Hepatic stellate cell (primary cell): Measurements from ENCODE around the gene BAZ1B.
"Not testable (repeated sequence)": the region's sequence is repeated elsewhere in the genome, so short reads cannot be mapped to it uniquely, and the experiment has no call there.

Experiments used
- DNase-seq: peaks from one replicate; pipeline ENCODE4 v3.0.0; 2011; ENCODE audit warnings: low spot score

BAZ1B gene, protein sequence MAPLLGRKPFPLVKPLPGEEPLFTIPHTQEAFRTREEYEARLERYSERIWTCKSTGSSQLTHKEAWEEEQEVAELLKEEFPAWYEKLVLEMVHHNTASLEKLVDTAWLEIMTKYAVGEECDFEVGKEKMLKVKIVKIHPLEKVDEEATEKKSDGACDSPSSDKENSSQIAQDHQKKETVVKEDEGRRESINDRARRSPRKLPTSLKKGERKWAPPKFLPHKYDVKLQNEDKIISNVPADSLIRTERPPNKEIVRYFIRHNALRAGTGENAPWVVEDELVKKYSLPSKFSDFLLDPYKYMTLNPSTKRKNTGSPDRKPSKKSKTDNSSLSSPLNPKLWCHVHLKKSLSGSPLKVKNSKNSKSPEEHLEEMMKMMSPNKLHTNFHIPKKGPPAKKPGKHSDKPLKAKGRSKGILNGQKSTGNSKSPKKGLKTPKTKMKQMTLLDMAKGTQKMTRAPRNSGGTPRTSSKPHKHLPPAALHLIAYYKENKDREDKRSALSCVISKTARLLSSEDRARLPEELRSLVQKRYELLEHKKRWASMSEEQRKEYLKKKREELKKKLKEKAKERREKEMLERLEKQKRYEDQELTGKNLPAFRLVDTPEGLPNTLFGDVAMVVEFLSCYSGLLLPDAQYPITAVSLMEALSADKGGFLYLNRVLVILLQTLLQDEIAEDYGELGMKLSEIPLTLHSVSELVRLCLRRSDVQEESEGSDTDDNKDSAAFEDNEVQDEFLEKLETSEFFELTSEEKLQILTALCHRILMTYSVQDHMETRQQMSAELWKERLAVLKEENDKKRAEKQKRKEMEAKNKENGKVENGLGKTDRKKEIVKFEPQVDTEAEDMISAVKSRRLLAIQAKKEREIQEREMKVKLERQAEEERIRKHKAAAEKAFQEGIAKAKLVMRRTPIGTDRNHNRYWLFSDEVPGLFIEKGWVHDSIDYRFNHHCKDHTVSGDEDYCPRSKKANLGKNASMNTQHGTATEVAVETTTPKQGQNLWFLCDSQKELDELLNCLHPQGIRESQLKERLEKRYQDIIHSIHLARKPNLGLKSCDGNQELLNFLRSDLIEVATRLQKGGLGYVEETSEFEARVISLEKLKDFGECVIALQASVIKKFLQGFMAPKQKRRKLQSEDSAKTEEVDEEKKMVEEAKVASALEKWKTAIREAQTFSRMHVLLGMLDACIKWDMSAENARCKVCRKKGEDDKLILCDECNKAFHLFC (N-terminal part only)

DNA sequence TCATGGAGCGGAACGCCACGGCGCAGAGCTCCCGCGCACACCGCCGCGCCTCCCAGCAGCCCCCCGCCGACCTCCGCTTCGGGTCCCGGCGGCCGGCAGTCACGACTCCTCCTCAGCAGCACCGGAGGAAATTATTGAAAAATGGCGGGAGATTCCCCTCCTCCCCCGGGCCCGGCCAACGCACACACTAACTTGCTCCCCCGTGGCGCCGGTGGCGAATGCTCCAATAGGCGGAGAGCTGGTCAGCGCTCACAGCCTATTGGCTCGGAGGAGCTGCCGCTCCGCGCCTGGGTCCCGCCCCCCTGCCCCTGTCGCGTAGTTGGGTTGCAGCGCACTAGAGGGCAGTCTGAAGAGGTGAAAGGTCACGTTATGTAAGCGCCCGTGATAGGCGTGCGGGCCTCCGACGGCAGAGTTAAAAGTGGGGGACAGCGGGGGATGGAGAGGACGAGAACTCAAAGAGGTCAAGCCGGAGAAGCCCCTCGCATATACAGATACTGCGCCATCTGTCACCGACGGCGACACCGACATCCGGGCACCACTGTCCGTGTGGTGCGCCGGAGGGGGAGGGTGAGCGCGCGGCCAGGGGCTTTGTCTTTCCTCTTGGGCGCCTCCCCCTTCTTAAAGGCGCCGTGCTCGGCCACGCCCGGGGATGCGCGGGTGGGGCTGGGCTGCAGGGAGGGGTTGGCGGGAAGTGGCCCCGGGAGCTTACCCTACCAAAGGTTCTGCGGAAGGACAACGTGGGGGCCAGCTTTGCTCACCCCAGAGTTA lies at the start of gene BAZ1B:
Gene BAZ1B, minus strand, starts transcription at position 189 of the 768 bp plus-strand sequence. CDS start 360 bp downstream, outside the sequence.
- peak; percentile 100 for DNase-seq

DNA sequence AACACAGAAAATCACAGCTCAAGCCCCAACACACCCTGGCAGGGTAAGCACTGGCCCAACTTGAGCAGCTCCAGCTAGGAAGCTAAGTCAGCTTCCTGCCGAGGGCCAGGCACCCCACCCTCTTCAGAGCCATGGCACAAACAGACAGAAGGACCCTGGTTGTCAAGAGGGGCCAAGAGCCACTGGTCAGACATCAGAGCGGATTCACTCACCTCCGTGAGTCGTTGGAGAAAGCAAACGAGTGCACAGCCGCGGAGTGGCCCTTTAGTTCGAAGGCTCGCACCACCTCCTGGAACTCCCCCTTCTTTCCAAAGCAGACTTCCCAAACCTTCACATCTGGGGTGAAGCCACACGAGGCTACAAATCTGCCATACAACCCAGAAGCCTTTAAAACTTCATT lies 48.9 kb upstream of the BAZ1B start:
- no peak for DNase-seq

DNA sequence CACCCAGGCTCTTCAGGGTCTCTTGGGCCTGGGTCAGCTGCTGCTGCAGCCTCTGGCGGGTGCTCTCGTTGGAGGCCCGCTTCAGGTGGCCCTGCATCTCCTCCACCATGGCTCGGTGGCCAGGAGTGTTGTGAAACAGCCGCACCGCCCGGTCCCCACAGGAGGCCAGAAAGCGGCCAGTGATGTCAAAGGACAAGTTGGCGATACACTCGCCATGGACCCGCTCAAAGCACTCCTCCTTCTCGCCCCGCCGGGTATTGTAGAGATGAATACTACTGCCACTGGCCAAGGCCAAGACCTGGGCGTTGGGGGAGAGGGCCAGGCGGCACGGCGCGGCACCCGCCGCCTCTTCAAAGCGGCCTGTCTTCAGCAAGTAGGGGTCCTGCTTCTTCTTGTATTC lies 48.4 kb upstream of the BAZ1B start:
- DNase-seq = no peak

DNA sequence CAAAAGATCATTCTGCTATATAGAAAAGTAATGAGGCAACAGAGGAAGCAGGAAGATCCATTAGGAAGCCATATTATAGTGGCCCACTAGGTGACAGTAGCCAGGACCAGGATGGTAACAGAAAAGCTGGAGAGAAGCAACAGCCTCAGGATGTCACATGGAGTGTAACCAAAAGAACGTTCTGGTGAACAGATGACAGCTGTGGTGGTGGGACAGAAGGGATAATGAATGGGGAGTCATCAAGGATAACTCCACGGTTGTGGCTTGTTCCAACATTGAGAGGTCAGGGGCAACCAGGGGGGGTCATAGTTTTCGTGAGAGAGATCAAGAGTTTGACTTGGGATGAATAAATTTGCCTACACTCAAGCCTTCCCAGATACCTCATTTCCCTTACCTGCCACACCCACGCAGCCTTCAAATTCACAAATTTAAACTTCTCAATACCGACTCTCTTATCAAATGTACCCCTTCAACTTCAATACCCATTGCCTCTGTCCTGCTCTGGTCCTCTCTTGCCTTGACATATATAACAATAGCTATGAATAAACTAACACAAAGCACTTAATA lies 47.0 kb upstream of the BAZ1B start:
- DNase-seq = no peak

DNA sequence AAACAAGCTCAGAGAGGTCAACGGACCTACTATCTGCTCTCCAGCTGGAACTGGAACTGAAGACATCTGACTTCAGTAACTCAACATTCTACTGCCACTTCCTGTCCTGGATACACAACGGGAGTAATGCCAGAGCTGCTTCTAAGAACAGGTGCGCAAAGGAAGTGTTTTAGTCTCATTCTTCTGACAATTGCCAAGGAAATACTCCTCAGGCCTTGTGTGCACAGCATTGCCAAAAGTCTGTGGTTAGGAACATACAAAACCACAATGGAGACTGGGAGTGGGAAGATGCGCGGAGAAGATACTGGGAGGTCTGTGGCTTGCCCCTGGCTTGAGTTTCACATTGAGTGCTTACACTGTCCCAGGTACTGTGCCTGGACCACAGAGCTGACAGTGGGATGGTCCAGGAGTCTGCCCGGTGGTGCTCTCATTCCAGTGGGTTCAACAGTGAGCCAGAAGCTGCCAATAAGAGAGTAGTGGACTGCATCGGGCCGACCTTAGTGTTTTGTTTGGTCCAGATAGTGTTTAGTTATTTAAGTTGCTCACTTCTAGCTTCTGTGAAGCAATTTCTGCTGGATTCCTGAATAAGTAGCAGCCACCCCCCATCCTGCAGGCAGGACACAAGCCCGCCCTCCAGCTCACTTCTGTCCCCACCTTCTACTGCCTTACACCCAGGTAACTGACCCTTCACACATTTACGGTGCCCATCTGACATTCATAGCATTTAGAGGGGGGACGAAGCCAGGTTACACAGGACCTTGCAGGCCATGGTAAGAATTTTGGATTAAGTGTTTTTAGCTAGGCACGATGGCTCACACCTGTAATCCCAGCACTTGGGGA lies 46.0 kb upstream of the BAZ1B start:
- no peak for DNase-seq

DNA sequence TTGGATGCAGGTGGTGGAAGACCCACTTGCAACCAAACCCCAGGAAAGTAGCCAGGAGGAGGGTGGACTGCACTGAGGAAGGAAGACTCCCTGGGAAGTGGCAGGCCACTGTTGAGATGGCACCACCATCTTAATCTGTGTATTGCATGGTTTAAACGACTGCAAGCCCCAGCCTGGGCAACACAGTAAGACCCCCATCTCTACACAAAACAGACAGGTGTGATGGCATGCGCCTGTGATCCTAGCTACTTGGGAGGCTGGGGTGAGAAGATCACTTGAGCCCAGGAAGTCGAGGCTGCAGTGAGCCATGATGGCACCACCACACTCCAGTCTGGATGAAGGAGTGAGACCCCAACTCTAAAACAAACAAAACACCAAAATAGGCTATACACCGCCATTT lies 45.0 kb upstream of the BAZ1B start:
- no peak for DNase-seq

DNA sequence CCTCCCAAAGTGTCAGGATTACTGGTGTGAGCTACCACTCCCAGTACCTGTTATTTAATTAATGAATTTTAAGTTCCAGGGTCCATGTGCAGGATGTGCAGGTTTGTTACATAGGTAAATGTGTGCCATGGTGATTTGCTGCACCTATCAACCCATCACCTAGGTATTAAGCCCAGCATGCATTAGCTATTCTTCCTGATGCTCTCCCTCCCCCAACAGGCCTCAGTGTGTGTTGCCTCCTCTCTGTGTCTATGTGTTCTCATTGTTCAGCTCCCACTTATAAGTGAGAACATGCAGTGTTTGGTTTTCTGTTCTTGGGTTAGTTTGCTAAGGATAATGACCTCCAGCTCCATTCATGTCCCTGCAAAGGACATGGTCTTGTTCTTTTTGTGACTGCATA lies 44.3 kb upstream of the BAZ1B start:
- not testable (repeated sequence) for DNase-seq

DNA sequence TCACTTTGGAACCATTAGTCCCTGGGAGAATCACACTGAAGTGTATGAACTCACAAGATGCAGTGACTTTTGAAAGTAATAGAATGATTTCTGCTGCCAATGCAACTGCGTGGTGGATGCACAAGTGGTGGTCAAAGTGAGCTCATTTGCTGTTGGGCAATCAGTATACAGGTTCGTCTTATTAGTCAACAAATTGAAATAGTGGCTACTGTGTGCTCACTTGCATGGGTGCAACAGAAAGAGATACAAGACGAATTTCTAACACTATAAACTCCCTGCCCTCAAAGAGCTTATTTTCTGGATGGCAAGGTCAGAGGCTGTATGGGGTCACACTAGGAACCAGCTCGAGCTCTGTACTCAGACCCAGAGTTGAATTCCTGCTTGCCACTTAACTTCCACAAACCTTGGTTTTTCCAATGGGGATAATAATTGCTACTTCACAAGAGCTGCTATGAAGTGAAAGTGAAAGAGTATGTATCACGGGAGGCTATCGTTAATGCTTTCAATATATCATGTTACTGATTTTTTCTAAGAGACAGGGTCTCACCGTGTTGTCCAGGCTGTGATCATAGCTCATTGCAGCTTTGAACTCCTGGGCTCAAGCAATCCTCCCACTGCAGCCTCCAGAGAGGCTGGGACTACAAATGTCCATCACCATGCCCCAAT lies 43.7 kb upstream of the BAZ1B start:
- no peak for DNase-seq

DNA sequence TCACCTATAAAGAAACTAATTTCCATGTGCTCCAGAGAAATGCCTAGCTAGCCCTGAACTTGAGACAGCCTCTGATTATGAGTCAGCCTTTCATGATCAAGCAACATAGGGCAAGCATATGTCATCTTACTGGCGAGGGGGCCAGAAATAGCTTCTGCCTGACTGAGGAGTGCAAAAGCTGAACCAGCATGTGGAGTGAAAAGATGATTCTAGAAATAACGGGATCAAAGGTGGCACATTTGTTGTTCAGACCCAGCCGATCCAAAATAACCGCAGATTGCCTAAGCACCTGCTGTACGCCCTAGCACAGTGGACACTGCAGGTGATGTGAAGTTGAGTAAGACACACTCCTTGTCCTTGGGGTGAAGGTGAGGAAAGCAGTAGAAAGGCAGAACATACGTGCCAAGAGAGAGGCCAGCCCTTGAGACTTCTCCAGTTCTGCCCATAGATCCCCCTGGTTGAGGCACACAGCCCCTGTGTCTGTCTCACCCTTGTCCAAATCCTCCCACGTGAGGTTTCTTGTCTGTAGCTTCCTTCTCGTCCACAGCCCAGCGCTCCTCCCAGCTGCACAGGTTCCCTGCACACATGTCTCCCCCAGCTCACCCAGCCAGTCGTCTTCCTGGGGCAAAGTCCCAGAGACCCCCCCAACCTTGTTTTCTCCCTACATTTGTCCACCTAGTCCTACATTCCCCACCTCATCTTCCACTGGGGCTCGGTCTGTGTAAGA lies 38.2 kb upstream of the BAZ1B start:
- peak; percentile 89 for DNase-seq

DNA sequence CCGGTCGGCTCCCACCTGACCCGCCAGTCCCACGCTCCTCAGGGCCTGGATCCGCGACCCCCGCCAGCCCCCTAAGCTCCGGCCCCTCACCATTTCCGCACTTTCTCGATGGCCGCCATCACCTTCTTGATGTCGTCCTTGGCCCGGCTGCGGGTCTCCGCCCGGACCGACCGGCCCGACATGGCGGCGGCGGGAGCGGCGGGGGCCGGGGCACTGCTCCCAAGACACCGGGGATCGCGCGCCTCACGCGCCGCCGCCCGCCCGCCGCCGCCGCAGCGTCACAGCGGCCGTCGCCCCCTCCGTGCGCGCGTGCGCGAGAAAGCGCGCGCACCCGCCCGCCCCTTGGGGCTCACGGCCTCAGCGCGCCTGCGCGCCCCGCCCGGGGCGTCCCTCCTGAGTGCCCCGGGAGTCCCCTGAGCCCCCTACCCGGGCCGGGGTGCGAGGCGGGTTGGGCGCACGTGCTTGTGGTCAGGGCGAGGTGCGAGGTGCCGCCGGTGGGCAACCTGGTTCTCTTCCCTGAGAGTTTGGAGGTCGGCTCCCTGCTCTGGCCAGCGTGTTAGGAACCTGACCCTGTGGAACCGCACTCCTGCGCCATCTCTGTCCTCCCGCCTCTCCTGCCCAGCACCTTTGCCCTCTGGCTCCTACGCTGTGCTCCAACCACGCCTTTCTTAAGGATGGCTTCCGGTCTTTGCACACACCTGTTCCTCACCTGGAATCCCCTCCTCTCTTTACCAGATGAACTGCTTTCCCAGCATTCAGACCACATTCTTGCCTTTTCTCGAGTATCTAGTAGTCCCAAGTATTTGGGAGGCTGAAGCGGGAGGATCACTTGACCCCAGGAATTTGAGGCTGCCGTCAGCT lies 35.5 kb upstream of the BAZ1B start, which contains the start of gene BCL7B:
Gene BCL7B, minus strand, starts transcription at position 294 of the 861 bp plus-strand sequence. Its CDS starts 112 bp downstream, at position 182.
- DNase-seq = peak; percentile 97

DNA sequence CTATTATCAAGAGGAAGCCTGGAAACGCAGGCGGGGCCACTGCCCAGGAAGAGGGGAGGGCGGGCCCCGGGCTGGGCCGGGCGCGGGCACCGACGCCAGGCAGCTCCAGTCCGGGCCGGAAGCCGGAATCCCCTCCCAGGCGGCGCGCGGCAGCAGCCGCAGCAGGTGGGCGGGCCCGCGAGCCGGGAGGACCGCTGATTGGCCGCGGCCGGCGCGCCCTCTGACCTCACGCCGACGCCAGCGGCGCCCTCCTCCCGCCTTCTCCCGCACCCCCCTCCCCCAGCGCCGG lies 35.0 kb upstream of the BAZ1B start:
- DNase-seq = peak; percentile 97

DNA sequence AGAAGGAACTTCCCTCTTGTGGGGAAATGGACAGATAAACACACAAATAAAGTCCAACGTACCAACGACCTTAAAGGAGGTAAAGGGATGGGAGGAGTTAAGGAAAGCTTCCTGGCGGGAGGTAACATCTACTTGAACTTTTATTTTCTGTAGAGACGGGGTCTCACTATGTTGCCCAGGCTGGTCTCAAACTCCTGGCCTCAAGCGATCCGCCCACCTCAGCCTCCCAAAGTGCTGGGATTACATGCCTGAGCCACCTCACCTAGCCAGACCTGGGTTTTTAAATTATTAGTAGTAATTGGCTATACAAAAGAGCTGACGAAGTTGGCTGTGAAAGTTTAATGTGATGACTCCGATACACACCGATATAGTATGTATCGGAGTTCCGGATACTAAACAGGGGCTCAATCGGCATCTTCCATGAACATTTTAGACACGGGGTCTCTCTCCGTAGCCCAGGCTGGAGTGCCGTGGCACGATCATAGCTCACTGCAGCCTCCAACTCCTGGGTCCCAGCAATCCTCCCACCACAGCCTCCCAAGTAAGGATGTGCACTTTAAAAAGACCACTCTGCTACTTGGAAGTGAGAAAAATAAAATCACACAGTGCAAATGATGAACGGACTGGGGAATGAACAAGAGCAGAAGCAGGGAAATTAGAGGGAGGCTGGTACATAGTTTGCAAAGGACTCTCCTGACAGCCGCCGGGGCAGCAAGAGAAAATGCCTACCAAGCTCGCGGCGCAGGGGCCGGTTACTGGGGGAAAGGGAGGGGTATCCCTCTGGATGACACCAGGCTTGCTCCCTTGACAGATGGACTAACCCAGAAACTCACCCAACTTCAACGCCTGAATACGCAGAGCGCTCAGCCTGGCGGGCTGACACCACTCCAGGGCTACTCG lies 34.4 kb upstream of the BAZ1B start:
- DNase-seq = no peak

DNA sequence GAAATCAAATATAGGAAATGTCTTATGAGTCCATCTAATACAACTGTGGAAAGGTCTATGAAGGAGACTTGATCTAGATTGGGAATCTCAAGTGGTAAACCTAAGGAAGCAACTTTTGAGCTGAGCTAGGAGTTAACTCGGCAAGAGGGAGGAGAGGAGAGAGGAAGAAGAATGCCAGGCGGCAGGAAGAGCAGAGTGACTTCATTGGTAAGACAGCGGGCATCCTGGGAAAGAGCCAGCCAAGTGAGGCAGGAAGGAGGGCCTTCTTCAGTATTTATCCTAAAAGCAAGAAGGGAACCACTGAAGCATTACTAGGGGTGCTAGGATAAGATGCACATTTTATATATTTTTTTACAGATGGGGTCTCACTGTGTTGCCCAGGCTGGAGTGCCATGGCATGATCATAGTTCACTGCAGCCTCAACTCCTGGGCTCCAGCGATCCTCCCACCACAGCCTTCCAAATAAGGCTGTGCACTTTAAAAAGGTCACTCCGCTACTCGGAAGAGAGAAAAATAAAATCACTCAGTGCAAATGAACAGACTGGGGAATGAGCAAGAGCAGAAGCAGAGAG lies 33.4 kb upstream of the BAZ1B start:
- DNase-seq = no peak

DNA sequence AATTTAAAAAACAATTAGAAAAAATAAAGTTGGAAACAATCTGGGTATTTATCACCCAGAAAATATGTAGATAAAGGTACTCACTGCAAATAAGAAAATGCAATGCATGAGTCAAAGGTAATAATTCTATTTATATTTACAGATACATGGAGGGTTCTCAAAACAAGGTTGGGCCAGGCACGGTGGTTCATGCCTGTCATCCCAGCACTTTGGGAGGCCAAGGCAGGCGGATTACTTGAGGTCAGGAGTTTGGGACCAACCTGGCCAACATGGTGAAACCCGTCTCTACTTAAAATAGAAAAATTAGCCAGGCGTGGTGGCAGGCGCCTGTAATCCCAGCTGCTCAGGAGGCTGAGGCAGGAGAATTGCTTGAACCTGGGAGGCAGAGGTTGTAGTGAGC lies 28.0 kb upstream of the BAZ1B start:
- not testable (repeated sequence) for DNase-seq

DNA sequence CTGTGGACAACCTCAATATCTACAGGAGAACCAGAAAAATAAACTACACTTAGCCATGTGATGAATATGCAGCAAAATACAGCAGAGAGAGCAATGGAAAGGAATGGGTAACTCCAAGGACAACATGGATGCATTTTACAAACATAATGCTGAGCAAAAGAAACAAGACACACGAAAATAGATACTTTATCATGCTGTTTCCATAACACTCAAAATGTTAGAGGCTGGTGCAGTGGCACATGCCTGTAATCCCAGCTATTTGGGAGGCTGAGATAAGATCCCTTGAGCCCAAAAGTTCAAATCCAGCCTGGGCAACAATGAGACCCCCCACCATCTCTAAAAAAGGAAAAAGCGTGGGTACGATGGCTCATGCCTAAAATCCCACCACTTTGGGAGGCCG lies 27.1 kb upstream of the BAZ1B start:
- no peak for DNase-seq

DNA sequence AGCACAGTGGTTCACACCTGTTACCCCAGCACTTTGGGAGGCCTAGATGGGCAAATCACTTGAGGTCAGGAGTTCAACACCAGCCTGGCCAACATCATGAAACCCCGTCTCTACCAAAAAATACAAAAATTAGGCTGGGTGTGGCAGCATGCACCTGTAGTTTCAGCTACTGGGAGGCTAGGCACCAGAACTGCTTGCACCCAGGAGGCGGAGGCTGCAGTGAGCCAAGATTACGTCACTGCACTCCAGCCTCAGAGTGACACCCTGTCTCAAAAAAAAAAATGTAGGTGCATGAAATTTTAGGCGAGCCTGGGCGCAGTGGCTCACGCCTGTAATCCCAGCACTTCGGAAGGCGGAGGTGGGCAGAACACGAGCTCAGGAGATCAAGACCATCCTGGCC lies 25.7 kb upstream of the BAZ1B start:
- DNase-seq = no peak

DNA sequence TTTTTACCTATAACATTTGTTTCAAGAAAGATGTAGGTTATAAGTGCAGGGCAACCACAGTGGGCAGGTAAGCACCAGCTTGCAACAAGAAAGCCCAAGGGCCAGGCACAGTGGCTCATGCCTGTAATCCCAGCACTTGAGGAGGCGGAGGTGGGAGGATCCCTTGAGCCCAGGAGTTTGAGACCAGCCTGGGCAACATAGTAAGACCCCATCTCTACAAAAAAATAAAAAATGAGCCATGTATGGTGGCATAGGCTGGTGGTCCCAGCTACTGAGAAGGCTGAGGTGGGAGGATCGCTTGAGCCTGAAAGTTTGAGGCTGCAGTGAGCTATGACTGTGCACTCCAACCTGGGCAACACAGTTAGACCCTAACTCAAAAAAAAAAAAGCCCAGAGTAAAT lies 22.6 kb upstream of the BAZ1B start:
- no peak for DNase-seq
